GM13976 (cell line): Measurements from ENCODE around the gene KCNH8.
A peak's percentile ranks its signal among the peaks of the same experiment; 100 is the strongest.
"Not testable (repeated sequence)": the region's sequence is repeated elsewhere in the genome, so short reads cannot be mapped to it uniquely, and the experiment has no call there.

Experiments
- DNase-seq: peaks from one replicate; pipeline ENCODE4 v3.0.0; 2012; ENCODE audit warnings: low spot score
- CTCF ChIP-seq: IDR thresholded peaks from 2 replicates; pipeline ENCODE4 v1.5.1; 2012; ENCODE audit warnings: borderline replicate concordance, mild to moderate bottlenecking; ENCODE audit not compliant: insufficient read depth; ENCODE audit errors: extremely low read depth, missing control alignments, control extremely low read depth
- in situ Hi-C: fragments of 300-500 bp; cut with MboI; formaldehyde crosslinking; loops from one replicate; pipeline ENCODE4 v1.12.0; 2022; ENCODE audit warnings: low sequenced_read_pairs, mixed read lengths, inconsistent platforms; ENCODE audit not compliant: unreplicated experiment

KCNH8 gene

GRCh38 chr3:19147905-19148767 lies at the start of gene KCNH8:
Gene KCNH8 (plus strand): TSS chr3:19148510. CDS start chr3:19148720, 210 bp downstream.
- in situ Hi-C loops, result no loop called here
- peak; percentile 38 for DNase-seq
- TF ChIP-seq CTCF, result no peak

GRCh38 chr3:19102654-19103290 lies 45.5 kb upstream of the KCNH8 start:
- DNase-seq, in situ Hi-C loops: not testable (repeated sequence)

GRCh38 chr3:19103510-19103909 lies 44.8 kb upstream of the KCNH8 start:
- TF ChIP-seq CTCF, result no peak
- in situ Hi-C loops, result no loop called here
- no peak for DNase-seq

GRCh38 chr3:19104459-19104858 lies 43.9 kb upstream of the KCNH8 start:
- DNase-seq, result no peak
- in situ Hi-C loops, result no loop called here
- TF ChIP-seq CTCF, result no peak

- in situ Hi-C loops, result no loop called here
- no peak for DNase-seq
- TF ChIP-seq CTCF, result no peak
These were observed 42.5 kb upstream of the KCNH8 start for GRCh38 chr3:19105826-19106225.

- no peak for TF ChIP-seq CTCF
These were observed 42.0 kb upstream of the KCNH8 start for GRCh38 chr3:19106307-19106706.

GRCh38 chr3:19107719-19108118 lies 40.6 kb upstream of the KCNH8 start:
- no peak for TF ChIP-seq CTCF
- DNase-seq, result no peak
- in situ Hi-C loops, result no loop called here

More at GRCh38 chr3:19106307-19106706, 42.0 kb upstream of the KCNH8 start:
- in situ Hi-C loops, result no loop called here
- no peak for DNase-seq
